GM20000 (cell line): ENCODE data around the gene DONSON.

Experiments used
- DNase-seq: peaks from one replicate; pipeline ENCODE4 v3.0.0; 2012; ENCODE audit warnings: low spot score
- TF ChIP-seq, protein P1 (sequence below): IDR thresholded peaks from 2 replicates; pipeline ENCODE4 v1.5.1; 2012; ENCODE audit warnings: mild to moderate bottlenecking, control low read depth; ENCODE audit errors: extremely low read depth, missing control alignments

The DONSON gene

DNA sequence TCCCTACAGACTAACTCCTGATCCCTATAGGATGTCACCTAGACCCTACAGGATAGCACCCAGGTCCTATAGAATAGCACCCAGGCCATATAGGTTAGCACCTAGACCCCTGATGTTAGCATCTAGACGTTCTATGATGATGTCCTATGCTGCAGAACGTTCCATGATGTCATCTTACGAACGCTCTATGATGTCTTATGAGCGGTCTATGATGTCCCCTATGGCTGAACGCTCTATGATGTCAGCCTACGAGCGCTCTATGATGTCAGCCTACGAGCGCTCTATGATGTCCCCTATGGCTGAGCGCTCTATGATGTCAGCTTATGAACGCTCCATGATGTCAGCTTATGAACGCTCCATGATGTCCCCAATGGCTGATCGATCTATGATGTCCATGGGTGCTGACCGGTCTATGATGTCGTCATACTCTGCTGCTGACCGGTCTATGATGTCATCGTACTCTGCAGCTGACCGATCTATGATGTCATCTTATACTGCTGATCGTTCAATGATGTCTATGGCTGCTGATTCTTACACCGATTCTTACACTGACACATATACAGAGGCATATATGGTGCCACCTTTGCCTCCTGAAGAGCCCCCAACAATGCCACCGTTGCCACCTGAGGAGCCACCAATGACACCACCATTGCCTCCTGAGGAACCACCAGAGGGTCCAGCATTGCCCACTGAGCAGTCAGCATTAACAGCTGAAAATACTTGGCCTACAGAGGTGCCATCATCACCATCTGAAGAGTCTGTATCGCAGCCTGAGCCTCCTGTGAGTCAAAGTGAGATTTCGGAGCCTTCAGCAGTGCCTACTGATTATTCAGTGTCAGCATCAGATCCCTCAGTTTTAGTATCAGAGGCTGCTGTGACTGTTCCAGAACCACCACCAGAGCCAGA is 36.1 kb downstream of the DONSON start:
- DNase-seq: no peak
- TF ChIP-seq, protein P1, sequence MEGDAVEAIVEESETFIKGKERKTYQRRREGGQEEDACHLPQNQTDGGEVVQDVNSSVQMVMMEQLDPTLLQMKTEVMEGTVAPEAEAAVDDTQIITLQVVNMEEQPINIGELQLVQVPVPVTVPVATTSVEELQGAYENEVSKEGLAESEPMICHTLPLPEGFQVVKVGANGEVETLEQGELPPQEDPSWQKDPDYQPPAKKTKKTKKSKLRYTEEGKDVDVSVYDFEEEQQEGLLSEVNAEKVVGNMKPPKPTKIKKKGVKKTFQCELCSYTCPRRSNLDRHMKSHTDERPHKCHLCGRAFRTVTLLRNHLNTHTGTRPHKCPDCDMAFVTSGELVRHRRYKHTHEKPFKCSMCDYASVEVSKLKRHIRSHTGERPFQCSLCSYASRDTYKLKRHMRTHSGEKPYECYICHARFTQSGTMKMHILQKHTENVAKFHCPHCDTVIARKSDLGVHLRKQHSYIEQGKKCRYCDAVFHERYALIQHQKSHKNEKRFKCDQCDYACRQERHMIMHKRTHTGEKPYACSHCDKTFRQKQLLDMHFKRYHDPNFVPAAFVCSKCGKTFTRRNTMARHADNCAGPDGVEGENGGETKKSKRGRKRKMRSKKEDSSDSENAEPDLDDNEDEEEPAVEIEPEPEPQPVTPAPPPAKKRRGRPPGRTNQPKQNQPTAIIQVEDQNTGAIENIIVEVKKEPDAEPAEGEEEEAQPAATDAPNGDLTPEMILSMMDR: no peak

DNA sequence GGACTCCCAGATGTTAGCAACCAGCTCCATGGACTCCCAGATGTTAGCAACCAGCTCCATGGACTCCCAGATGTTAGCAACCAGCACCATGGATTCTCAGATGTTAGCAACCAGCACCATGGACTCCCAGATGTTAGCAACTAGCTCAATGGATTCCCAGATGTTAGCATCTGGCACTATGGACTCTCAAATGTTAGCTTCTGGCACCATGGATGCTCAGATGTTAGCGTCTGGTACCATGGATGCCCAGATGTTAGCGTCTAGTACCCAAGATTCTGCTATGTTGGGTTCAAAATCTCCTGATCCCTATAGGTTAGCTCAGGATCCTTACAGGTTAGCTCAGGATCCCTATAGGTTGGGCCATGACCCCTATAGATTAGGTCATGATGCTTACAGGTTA is 36.8 kb downstream of the DONSON start:
- TF ChIP-seq, protein P1: no peak
- no peak for DNase-seq

DNA sequence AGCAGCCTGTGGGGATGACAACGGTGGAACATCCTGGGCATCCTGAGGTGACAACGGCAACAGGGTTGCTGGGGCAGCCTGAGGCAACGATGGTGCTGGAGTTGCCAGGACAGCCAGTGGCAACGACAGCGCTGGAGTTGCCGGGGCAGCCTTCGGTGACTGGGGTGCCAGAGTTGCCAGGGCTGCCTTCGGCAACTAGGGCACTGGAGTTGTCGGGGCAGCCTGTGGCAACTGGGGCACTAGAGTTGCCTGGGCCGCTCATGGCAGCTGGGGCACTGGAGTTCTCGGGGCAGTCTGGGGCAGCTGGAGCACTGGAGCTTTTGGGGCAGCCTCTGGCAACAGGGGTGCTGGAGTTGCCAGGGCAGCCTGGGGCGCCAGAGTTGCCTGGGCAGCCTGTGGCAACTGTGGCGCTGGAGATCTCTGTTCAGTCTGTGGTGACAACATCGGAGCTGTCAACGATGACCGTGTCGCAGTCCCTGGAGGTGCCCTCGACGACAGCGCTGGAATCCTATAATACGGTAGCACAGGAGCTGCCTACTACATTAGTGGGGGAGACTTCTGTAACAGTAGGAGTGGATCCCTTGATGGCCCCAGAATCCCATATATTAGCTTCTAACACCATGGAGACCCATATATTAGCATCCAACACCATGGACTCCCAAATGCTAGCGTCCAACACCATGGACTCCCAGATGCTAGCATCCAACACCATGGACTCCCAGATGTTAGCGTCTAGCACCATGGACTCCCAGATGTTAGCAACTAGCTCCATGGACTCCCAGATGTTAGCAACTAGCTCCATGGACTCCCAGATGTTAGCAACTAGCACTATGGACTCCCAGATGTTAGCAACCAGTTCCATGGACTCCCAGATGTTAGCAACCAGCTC is 37.5 kb downstream of the DONSON start:
- TF ChIP-seq, protein P1: no peak

DNA sequence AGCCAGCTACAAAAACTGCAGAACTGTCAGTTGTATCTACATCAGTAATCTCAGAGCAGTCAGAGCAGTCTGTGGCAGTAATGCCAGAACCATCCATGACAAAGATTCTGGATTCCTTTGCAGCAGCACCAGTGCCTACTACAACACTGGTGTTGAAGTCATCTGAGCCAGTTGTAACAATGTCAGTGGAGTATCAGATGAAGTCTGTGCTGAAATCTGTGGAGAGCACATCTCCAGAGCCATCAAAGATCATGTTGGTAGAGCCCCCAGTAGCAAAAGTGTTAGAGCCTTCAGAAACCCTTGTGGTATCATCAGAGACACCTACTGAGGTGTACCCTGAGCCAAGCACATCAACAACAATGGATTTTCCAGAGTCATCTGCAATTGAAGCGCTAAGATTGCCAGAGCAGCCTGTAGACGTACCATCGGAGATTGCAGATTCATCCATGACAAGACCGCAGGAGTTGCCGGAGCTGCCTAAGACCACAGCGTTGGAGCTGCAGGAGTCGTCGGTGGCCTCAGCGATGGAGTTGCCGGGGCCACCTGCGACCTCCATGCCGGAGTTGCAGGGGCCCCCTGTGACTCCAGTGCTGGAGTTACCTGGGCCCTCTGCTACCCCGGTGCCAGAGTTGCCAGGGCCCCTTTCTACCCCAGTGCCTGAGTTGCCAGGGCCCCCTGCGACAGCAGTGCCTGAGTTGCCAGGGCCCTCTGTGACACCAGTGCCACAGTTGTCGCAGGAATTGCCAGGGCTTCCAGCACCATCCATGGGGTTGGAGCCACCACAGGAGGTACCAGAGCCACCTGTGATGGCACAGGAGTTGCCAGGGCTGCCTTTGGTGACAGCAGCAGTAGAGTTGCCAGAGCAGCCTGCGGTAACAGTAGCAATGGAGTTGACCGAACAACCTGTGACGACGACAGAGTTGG is 38.4 kb downstream of the DONSON start:
- TF ChIP-seq, protein P1: no peak
- DNase-seq: no peak

More for the DNA sequence above, 37.5 kb downstream of the DONSON start:
- no peak for DNase-seq

DNA sequence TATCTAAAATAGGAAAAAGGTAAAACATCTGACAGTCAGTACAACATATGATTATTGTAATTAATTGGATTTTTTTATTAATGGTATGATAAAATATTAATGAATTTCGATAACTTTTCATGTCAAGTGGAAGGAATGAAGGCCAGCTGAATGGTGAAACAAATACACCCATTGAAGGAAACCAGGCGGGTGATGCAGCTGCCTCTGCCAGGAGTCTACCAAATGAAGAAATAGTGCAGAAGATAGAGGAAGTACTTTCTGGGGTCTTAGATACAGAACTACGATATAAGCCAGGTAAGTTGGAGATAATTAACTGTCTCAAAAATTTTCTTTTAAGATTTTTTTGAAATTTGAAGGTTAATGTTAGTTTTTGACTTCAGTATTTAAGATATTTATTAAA is 42.4 kb downstream of the DONSON start:
- no peak for DNase-seq
- TF ChIP-seq, protein P1: no peak

GRCh38 chr21:33544451-33545195 is 43.9 kb downstream of the DONSON start:
- DNase-seq: no peak
- TF ChIP-seq, protein P1: no peak
